ENCODE results near the gene CAMK4. TPM values are rescaled to one million over a fixed set of nuclear protein-coding genes. Genes with fewer than 3 reads are reported as not detected.

The CAMK4 gene
- total and polyA plus RNA-seq, 2 donors (not counting 3 experiments of a cell fraction or from before 2014, with no cell fraction given) = 2.2 to 5.4 TPM

GRCh38 chr5:111262815-111263214 is 38.6 kb downstream of the CAMK4 start:
- DNase-seq (ENCODE audit: low read depth, low spot score) = no peak
- ChIA-PET POLR2A (no interaction called here), CTCF (interaction anchor here (1.0 kb wide), 2 partner anchors 9 to 15 kb away, joined by 4 read pairs; no protein-coding TSS in a partner anchor)
- Histone ChIP-seq H3K4me1 (ENCODE audit: control insufficient read depth, extremely low read depth, insufficient read depth, low read length) (no peaks in the 10 kb centered on the region), H3K36me3 (ENCODE audit: control insufficient read depth in 2 of 2, extremely low read depth in 1 of 2, insufficient read depth in 2 of 2, low read length in 2 of 2) (no peaks in the 10 kb centered on the region), H3K9me1 (replicated peaks; ENCODE audit: control insufficient read depth, extremely low read depth, insufficient read depth, low read length) (no peaks in the 10 kb centered on the region), H3K27me3 (ENCODE audit: control insufficient read depth in 2 of 2, insufficient read depth in 2 of 2, low read length in 2 of 2) (no peaks in the 10 kb centered on the region), H3K4me2 (ENCODE audit: insufficient read depth, low read length) (no peak overlapping the region), H3K27ac (ENCODE audit: insufficient read depth, low read depth, low read length) (no peak overlapping the region), H2AFZ (ENCODE audit: low read depth, low read length) (no peak overlapping the region), H3K9ac (replicated peaks; ENCODE audit: extremely low read depth, insufficient read depth, low read length) (no peak overlapping the region), H3K4me3 (replicated peaks in 1 of 3; ENCODE audit: insufficient read depth in 1 of 3, low read depth in 1 of 3, low read length in 3 of 3) (no peak overlapping the region), H4K20me1 (replicated peaks; ENCODE audit: control insufficient read depth, extremely low read depth, insufficient read depth, low read length) (no peaks in the 10 kb centered on the region), H3K9me3 (replicated peaks; ENCODE audit: control insufficient read depth, insufficient read depth, low read length) (no peaks in the 10 kb centered on the region), H3K79me2 (ENCODE audit: control insufficient read depth, insufficient read depth, low read length) (no peaks in the 10 kb centered on the region)
- no peak for TF ChIP-seq POLR2A (IDR thresholded peaks at IDR 0.05; ENCODE audit: low read depth, low read length)
- TF ChIP-seq MYC (IDR thresholded peaks at IDR 0.05; ENCODE audit: low read depth, low read length) = no peak
- TF ChIP-seq EZH2 (IDR thresholded peaks at IDR 0.05; ENCODE audit: borderline replicate concordance, low read depth, low read length, severe bottlenecking) = no peak
- no peak for TF ChIP-seq JUN (IDR thresholded peaks at IDR 0.05; ENCODE audit: borderline replicate concordance, insufficient read depth, insufficient read length, low read depth)
- no peak for TF ChIP-seq MAX (IDR thresholded peaks at IDR 0.05; ENCODE audit: insufficient read depth, insufficient read length)
- TF ChIP-seq POLR2AphosphoS5 (IDR thresholded peaks at IDR 0.05; ENCODE audit: insufficient read depth, low read depth, low read length) = no peak
- TF ChIP-seq CTCF (IDR thresholded peaks at IDR 0.05; ENCODE audit: extremely low read depth in 1 of 2, insufficient read depth in 1 of 2, low read depth in 1 of 2, low read length in 2 of 2) = no peak
- TF ChIP-seq GATA2 (IDR thresholded peaks at IDR 0.05; ENCODE audit: insufficient read depth, insufficient read length, low read depth, low read length) = no peak
- TF ChIP-seq FOS (IDR thresholded peaks at IDR 0.05; ENCODE audit: borderline replicate concordance, insufficient read depth, low read length) = no peak
- no peak for FAIRE-seq
- intact Hi-C loops (cut with micrococcal nuclease) = no loop called here
- dilution Hi-C loops (cut with MboI; ENCODE audit: extremely low pct_ligation_motif_present, low sequenced_read_pairs) = no loop called here
- BruUV-seq (replicated peaks) = no TSS peak
